DND-41 (cell line): Measurements from ENCODE around the gene ESM1.
"Not testable (repeated sequence)": the region's sequence is repeated elsewhere in the genome, so short reads cannot be mapped to it uniquely, and the experiment has no call there.

Source experiments
- ATAC-seq: fragments of 200-7000 bp; cut with Tn5 transposase; 3 replicates; pipeline ENCODE4 v1.9.1; 2021; ENCODE audit warnings: low read depth; ENCODE audit not compliant: insufficient read depth
- DNase-seq: peaks from one replicate; pipeline ENCODE4 v3.0.0-alpha.2; 2020
- H2AFZ ChIP-seq: 2 replicates; pipeline ENCODE4 v1.6.0; 2012; ENCODE audit warnings: low read depth, low read length
- H3K27ac ChIP-seq: 2 replicates; pipeline ENCODE4 v1.5.1; 2012; ENCODE audit warnings: low read length, inconsistent platforms
- H3K27me3 ChIP-seq: fragments of 200-600 bp; sonication (generic); 2 replicates; pipeline ENCODE4 v1.6.0; 2012; ENCODE audit warnings: low read length, mild to moderate bottlenecking, inconsistent platforms; ENCODE audit not compliant: insufficient read depth, poor library complexity
- H3K36me3 ChIP-seq: 2 replicates; pipeline ENCODE4 v1.5.1; 2012; ENCODE audit warnings: low read length, inconsistent platforms; ENCODE audit not compliant: insufficient read depth
- H3K4me1 ChIP-seq: 2 replicates; pipeline ENCODE4 v1.5.1; 2012; ENCODE audit warnings: mild to moderate bottlenecking, low read length; ENCODE audit not compliant: insufficient read depth
- H3K4me2 ChIP-seq: 2 replicates; pipeline ENCODE4 v1.6.0; 2012; ENCODE audit warnings: mild to moderate bottlenecking, moderate library complexity, low read length, inconsistent platforms; ENCODE audit not compliant: insufficient read depth
- H3K4me3 ChIP-seq, 2 experiments: fragments of 200-600 bp in 1 of 2; shearing (Covaris generic) in 1 of 2; 2 replicates each; pipeline ENCODE4 v1.5.1; 2012 to 2016; ENCODE audit warnings: inconsistent platforms in 2 of 2, low read length in 2 of 2, mild to moderate bottlenecking in 2 of 2, low read depth in 1 of 2, moderate library complexity in 1 of 2
- H3K79me2 ChIP-seq: 2 replicates; pipeline ENCODE4 v1.6.0; 2012; ENCODE audit warnings: low read length, inconsistent platforms; ENCODE audit not compliant: insufficient read depth
- H3K9ac ChIP-seq: 2 replicates; pipeline ENCODE4 v1.6.0; 2012; ENCODE audit warnings: low read depth, mild to moderate bottlenecking, inconsistent platforms, low read length, moderate library complexity
- H3K9me3 ChIP-seq: 2 replicates; pipeline ENCODE4 v1.5.1; 2012; ENCODE audit warnings: low read length, moderate library complexity, mild to moderate bottlenecking, inconsistent platforms; ENCODE audit not compliant: insufficient read depth, severe bottlenecking
- H4K20me1 ChIP-seq: 2 replicates; pipeline ENCODE4 v1.6.0; 2012; ENCODE audit warnings: low read length; ENCODE audit not compliant: insufficient read depth
- CTCF ChIP-seq: IDR thresholded peaks from 2 replicates; pipeline ENCODE4 v1.5.1; 2012; ENCODE audit warnings: borderline replicate concordance, low read length, moderate library complexity, mild to moderate bottlenecking; ENCODE audit not compliant: poor library complexity, severe bottlenecking; ENCODE audit errors: extremely low read depth
- EZH2 ChIP-seq: IDR thresholded peaks from 3 replicates; pipeline ENCODE4 v1.6.1; 2012; ENCODE audit warnings: borderline replicate concordance, low read depth, mild to moderate bottlenecking, moderate library complexity, low read length, inconsistent platforms; ENCODE audit not compliant: severe bottlenecking

The ESM1 gene

GRCh38 chr5:55003432-55004065 is 18.2 kb upstream of the ESM1 start:
- Histone ChIP-seq H3K4me2 (no peak overlapping the region), H3K4me1 (peaks cover 12% of the 10 kb centered on the region), H3K9me3 (no peaks in the 10 kb centered on the region), H3K36me3 (no peaks in the 10 kb centered on the region), H3K79me2 (no peaks in the 10 kb centered on the region), H3K27me3 (no peaks in the 10 kb centered on the region), H3K9ac (no peak overlapping the region), H3K4me3 (no peak overlapping the region), H4K20me1 (no peaks in the 10 kb centered on the region), H2AFZ (no peak overlapping the region), H3K27ac (no peak overlapping the region)
- TF ChIP-seq CTCF: no peak
- no peak for TF ChIP-seq EZH2
- DNase-seq (no peak), ATAC-seq (no peak)

GRCh38 chr5:55002166-55002565 is 16.8 kb upstream of the ESM1 start:
- H3K4me3 ChIP-seq, H3K27me3 ChIP-seq, H2AFZ ChIP-seq, ATAC-seq, H3K9me3 ChIP-seq, H4K20me1 ChIP-seq, H3K36me3 ChIP-seq, H3K79me2 ChIP-seq, H3K9ac ChIP-seq, DNase-seq, H3K4me2 ChIP-seq: not testable (repeated sequence)
- H3K27ac ChIP-seq: peak overlapping the region; percentile 50
- peaks cover 12% of the 10 kb centered on the region for H3K4me1 ChIP-seq

DNA sequence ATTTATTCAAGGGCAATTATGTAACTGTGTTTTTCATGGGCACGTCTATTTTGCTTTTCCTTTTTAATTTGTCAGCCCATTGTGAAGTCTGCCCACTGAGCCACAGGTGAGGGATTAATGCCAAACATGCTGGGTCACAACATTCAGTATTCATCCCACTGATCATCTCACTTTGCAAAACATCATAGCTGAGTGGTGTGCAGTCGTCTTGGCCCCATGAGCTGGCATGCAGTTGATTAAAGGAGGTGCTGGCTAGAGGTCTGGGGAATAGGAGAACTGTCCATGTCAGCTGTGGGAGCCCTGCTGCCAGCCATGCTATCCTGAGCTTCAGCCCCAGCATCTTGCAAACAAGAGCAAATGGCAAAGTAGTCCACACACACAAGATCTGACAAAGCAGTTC is 11.7 kb upstream of the ESM1 start:
- H4K20me1 ChIP-seq: no peaks in the 10 kb centered on the region
- H2AFZ ChIP-seq: no peak overlapping the region
- H3K27ac ChIP-seq: no peak overlapping the region
- H3K4me2 ChIP-seq: no peak overlapping the region
- ATAC-seq (no peak), DNase-seq (no peak)
- H3K4me3 ChIP-seq: no peak overlapping the region
- no peaks in the 10 kb centered on the region for H3K27me3 ChIP-seq
- no peak for TF ChIP-seq EZH2
- no peak for TF ChIP-seq CTCF
- peaks cover 7% of the 10 kb centered on the region for H3K4me1 ChIP-seq
- no peak overlapping the region for H3K9ac ChIP-seq
- no peaks in the 10 kb centered on the region for H3K36me3 ChIP-seq
- no peaks in the 10 kb centered on the region for H3K9me3 ChIP-seq
- no peaks in the 10 kb centered on the region for H3K79me2 ChIP-seq

DNA sequence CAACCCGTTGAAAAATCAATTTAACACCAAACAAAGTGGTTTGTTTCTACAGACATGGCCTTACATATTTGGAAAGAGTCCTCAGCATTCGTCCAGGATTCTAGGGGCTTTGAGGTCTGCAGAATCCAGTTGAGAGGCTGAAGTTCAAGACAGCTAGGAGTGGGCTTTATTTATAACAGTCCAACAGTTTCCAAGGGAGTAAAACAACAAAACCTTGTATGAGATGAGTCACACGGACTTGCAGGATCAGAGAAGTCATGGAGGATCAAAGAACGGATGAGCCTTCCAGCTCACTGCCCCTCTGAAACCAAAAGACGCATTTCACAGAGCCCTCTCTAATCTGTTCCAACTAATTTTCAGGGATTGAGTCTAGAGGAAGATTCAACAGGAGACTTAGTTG is 11.1 kb upstream of the ESM1 start:
- Histone ChIP-seq H3K4me3 (no peak overlapping the region), H2AFZ (no peak overlapping the region), H3K79me2 (no peaks in the 10 kb centered on the region), H3K4me1 (peaks cover under 1% of the 10 kb centered on the region; the same call in 1 of the 2 replicates), H3K4me2 (no peak overlapping the region), H4K20me1 (no peaks in the 10 kb centered on the region), H3K9ac (no peak overlapping the region), H3K27ac (no peak overlapping the region), H3K36me3 (no peaks in the 10 kb centered on the region), H3K9me3 (no peaks in the 10 kb centered on the region), H3K27me3 (no peaks in the 10 kb centered on the region)
- ATAC-seq (no peak), DNase-seq (no peak)
- no peak for TF ChIP-seq CTCF
- no peak for TF ChIP-seq EZH2
